OCI-LY7 (cell line): ENCODE results near the gene MSH3. TPM values are rescaled to one million over a fixed set of nuclear protein-coding genes. Genes with fewer than 3 reads are reported as not detected.

Experiments used
- BruUV-seq: library from RNA; stranded (reverse); fragments of 400-500 nt; replicated peaks from 2 replicates; lab custom pipeline; 2021; lab: Mats Ljungman, UMichigan
- CTCF ChIA-PET: fragments of 300-600 bp; sonication (Branson Sonifier 250); formaldehyde crosslinking; loops from one replicate; lab custom pipeline; 2022; ENCODE audit warnings: antibody characterized with exemption; ENCODE audit not compliant: unreplicated experiment; lab: Charles Lee
- POLR2A ChIA-PET: fragments of 300-600 bp; sonication (Branson Sonifier 250); formaldehyde crosslinking; loops from one replicate; lab custom pipeline; 2022; ENCODE audit warnings: antibody characterized with exemption; lab: Charles Lee
- DNase-seq: peaks from one replicate; pipeline ENCODE4 v3.0.0-alpha.2; 2015; ENCODE audit warnings: low spot score
- H2AFZ ChIP-seq: fragments of 200-600 bp; sonication (generic), shearing (Covaris generic); 2 replicates; pipeline ENCODE4 v1.6.1; 2014; ENCODE audit warnings: mild to moderate bottlenecking, antibody characterized with exemption, low read length, moderate library complexity
- H3K27ac ChIP-seq: fragments of 200-600 bp; sonication (generic); 2 replicates; pipeline ENCODE4 v1.5.1; 2014; ENCODE audit warnings: mixed run types, low read depth, mild to moderate bottlenecking, moderate library complexity, low read length, inconsistent platforms; ENCODE audit not compliant: poor library complexity, severe bottlenecking
- H3K36me3 ChIP-seq: fragments of 200-600 bp; sonication (generic); 2 replicates; pipeline ENCODE4 v1.6.1; 2014; ENCODE audit warnings: mild to moderate bottlenecking, antibody characterized with exemption, low read length, moderate library complexity, mixed read lengths; ENCODE audit not compliant: insufficient read depth
- H3K4me1 ChIP-seq: fragments of 200-600 bp; sonication (generic); 2 replicates; pipeline ENCODE4 v1.5.1; 2014; ENCODE audit warnings: mild to moderate bottlenecking, low read length; ENCODE audit not compliant: insufficient read depth, poor library complexity, severe bottlenecking
- H3K4me2 ChIP-seq: fragments of 200-600 bp; sonication (generic); 2 replicates; pipeline ENCODE4 v1.6.1; 2014; ENCODE audit warnings: mild to moderate bottlenecking, low read length
- H3K4me3 ChIP-seq: fragments of 200-600 bp; sonication (generic); 2 replicates; pipeline ENCODE4 v1.5.1; 2014; ENCODE audit warnings: mild to moderate bottlenecking, low read depth, low read length; ENCODE audit not compliant: poor library complexity, severe bottlenecking
- H3K79me2 ChIP-seq: fragments of 200-600 bp; sonication (generic); 2 replicates; pipeline ENCODE4 v1.6.1; 2016; ENCODE audit warnings: low read depth, mild to moderate bottlenecking, low read length, moderate library complexity, mixed read lengths; ENCODE audit not compliant: insufficient read depth
- H3K9me2 ChIP-seq: fragments of 200-600 bp; sonication (generic); 2 replicates; pipeline ENCODE4 v1.6.1; 2016; ENCODE audit warnings: mild to moderate bottlenecking, low read length, mixed read lengths; ENCODE audit not compliant: insufficient read depth
- H3K9me3 ChIP-seq: fragments of 200-600 bp; sonication (generic); 2 replicates; pipeline ENCODE4 v1.6.1; 2014; ENCODE audit warnings: mild to moderate bottlenecking, mixed run types, low read length, mixed read lengths
- H4K20me1 ChIP-seq: fragments of 200-600 bp; sonication (generic); 2 replicates; pipeline ENCODE4 v1.6.1; 2014; ENCODE audit warnings: mild to moderate bottlenecking, antibody characterized with exemption, low read length, moderate library complexity, mixed read lengths; ENCODE audit not compliant: insufficient read depth
- EZH2phosphoT487 ChIP-seq: fragments of 200-600 bp; sonication (generic); IDR thresholded peaks from 2 replicates; pipeline ENCODE4 v1.6.1; 2018; ENCODE audit warnings: low read depth, borderline replicate concordance, mild to moderate bottlenecking, mixed run types, antibody characterized with exemption, low read length, moderate library complexity, mixed read lengths
- intact Hi-C: fragments of 100-400 bp; cut with micrococcal nuclease; formaldehyde crosslinking; loops from one replicate; pipeline ENCODE4 v1.10.0; 2022; ENCODE audit not compliant: unreplicated experiment
- total RNA-seq, 2 experiments: library from RNA; depleted of rRNA in 1 of 2; stranded (reverse); fragments of >200 nt in 1 of 2; shearing (Covaris generic) in 1 of 2; gene quantifications; 2 replicates each; pipeline ENCODE4 v1.2.3, GENCODE V29; 2014 to 2022
- TF ChIP-seq, protein P1 (sequence below): fragments of 200-600 bp; sonication (generic); conservative IDR thresholded peaks from 2 replicates; pipeline ENCODE4 v1.5.1; 2014; ENCODE audit warnings: mild to moderate bottlenecking, antibody characterized with exemption, low read length, moderate library complexity, mixed read lengths

Gene MSH3
- total RNA-seq, 2 experiments from 2014 or later, result 15.4 to 28.3 TPM

DNA sequence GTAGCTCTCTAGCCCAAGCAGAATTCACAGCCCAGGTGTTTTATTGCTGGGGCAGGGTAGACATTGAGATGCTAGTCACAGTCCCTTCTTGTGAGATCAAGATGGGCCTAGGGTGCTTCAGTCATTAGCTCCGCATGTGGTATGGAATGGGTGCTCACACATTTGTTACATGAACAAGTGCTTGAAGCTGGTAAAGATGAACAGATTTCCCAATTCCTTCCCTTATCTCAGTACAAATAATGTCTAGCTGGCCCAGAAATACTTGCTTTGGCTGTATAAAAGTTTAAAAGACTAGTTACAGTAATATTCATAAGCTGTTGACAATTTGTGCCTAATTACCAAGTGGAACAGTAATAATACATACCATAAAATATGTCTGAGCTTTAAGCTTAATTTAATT lies 143.7 kb downstream of the MSH3 start:
- H3K4me2 ChIP-seq, result no peak overlapping the region
- ChIA-PET CTCF (interaction anchor here (0.6 kb wide), 1 partner anchor 654 kb away, joined by 3 read pairs; no protein-coding TSS in a partner anchor), POLR2A (interaction anchor here (0.7 to 1.8 kb wide), 2 partner anchors 15 to 17 kb away, joined by 3 to 4 read pairs; no protein-coding TSS in a partner anchor)
- no peaks in the 10 kb centered on the region for H3K9me3 ChIP-seq
- intact Hi-C loops, result no loop called here
- BruUV-seq, result no TSS peak
- no peaks in the 10 kb centered on the region for H3K9me2 ChIP-seq
- peaks cover 85% of the 10 kb centered on the region for H3K36me3 ChIP-seq
- no peaks in the 10 kb centered on the region for H3K79me2 ChIP-seq
- H3K27ac ChIP-seq, result no peak overlapping the region
- TF ChIP-seq, protein P1, sequence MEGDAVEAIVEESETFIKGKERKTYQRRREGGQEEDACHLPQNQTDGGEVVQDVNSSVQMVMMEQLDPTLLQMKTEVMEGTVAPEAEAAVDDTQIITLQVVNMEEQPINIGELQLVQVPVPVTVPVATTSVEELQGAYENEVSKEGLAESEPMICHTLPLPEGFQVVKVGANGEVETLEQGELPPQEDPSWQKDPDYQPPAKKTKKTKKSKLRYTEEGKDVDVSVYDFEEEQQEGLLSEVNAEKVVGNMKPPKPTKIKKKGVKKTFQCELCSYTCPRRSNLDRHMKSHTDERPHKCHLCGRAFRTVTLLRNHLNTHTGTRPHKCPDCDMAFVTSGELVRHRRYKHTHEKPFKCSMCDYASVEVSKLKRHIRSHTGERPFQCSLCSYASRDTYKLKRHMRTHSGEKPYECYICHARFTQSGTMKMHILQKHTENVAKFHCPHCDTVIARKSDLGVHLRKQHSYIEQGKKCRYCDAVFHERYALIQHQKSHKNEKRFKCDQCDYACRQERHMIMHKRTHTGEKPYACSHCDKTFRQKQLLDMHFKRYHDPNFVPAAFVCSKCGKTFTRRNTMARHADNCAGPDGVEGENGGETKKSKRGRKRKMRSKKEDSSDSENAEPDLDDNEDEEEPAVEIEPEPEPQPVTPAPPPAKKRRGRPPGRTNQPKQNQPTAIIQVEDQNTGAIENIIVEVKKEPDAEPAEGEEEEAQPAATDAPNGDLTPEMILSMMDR, result no peak
- DNase-seq, result no peak
- no peaks in the 10 kb centered on the region for H3K4me1 ChIP-seq
- no peak overlapping the region for H3K4me3 ChIP-seq
- no peak overlapping the region for H2AFZ ChIP-seq
- no peaks in the 10 kb centered on the region for H4K20me1 ChIP-seq

DNA sequence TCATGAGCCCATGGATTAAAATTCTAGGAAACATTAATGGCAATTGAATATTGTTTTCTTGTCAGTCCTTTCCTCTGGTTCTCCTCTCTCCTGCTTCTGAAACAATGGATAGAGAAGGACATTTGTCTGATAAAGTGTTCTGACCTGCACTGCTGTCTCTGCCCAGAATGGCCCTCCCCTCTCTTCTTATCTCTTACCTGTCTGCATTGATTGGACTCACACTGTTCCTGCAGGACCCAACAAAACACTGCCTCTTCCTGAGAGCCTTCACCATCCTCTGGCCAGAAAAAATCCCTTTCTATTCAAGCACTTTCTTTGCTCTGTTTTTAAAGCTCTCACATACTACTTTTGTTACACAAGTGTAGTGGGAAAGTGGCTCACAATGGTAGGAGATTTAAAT lies 144.2 kb downstream of the MSH3 start:
- Histone ChIP-seq H3K4me3 (no peak overlapping the region), H2AFZ (no peak overlapping the region), H3K36me3 (peaks cover 84% of the 10 kb centered on the region), H3K27ac (no peak overlapping the region), H4K20me1 (no peaks in the 10 kb centered on the region), H3K4me1 (no peaks in the 10 kb centered on the region), H3K79me2 (no peaks in the 10 kb centered on the region), H3K4me2 (no peak overlapping the region), H3K9me2 (no peaks in the 10 kb centered on the region), H3K9me3 (no peaks in the 10 kb centered on the region)
- no peak for DNase-seq
- no TSS peak for BruUV-seq
- POLR2A ChIA-PET, result interaction anchor here (0.7 to 1.8 kb wide), 2 partner anchors 15 to 16 kb away, joined by 3 to 4 read pairs; no protein-coding TSS in a partner anchor
- TF ChIP-seq, protein P1, result no peak
- TF ChIP-seq EZH2phosphoT487, result no peak
- CTCF ChIA-PET, result interaction anchor here (0.6 kb wide), 1 partner anchor 653 kb away, joined by 3 read pairs; no protein-coding TSS in a partner anchor
- intact Hi-C loops, result no loop called here

GRCh38 chr5:80799041-80799440 lies 144.6 kb downstream of the MSH3 start:
- DNase-seq, result no peak
- no peak overlapping the region for H2AFZ ChIP-seq
- no peak for TF ChIP-seq EZH2phosphoT487
- TF ChIP-seq, protein P1, result no peak
- H4K20me1 ChIP-seq, result no peaks in the 10 kb centered on the region
- H3K4me3 ChIP-seq, result no peak overlapping the region
- H3K4me1 ChIP-seq, result no peaks in the 10 kb centered on the region
- no peaks in the 10 kb centered on the region for H3K9me3 ChIP-seq
- intact Hi-C loops, result no loop called here
- POLR2A ChIA-PET, result interaction anchor here (1.8 kb wide), 1 partner anchor 16 kb away, joined by 4 read pairs; no protein-coding TSS in a partner anchor
- H3K36me3 ChIP-seq, result peaks cover 84% of the 10 kb centered on the region
- no peaks in the 10 kb centered on the region for H3K79me2 ChIP-seq
- H3K9me2 ChIP-seq, result no peaks in the 10 kb centered on the region
- H3K4me2 ChIP-seq, result no peak overlapping the region
- CTCF ChIA-PET, result no interaction called here
- no TSS peak for BruUV-seq
- no peak overlapping the region for H3K27ac ChIP-seq
